NCI-H2171 (cell line): ENCODE data around the gene LRSAM1.
"Not testable (repeated sequence)": the region's sequence is repeated elsewhere in the genome, so short reads cannot be mapped to it uniquely, and the experiment has no call there.

ENCODE experiments used
- DNase-seq: peaks from one replicate; lab custom pipeline; 2025; lab: John Stamatoyannopoulos, UW

The LRSAM1 gene

DNA sequence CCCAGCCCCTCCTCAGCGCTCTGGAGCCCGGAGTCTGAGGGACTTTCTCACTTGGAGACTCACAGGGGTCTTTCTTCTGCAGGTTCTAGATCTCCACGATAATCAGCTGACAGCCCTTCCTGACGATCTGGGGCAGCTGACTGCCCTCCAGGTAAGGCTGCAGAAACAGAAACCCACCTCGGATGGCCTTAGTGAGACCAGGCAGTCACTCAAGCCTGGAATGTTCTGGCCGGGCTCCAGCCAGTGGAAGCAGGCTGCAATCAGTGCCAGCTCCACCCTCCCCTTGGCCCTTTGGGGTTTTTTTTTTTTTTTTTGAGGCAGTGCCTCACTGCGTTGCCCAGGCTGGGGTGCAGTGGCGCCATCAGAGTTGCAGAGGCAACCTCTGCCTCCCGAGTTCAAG is 7.6 kb downstream of the LRSAM1 start:
- DNase-seq, result no peak

DNA sequence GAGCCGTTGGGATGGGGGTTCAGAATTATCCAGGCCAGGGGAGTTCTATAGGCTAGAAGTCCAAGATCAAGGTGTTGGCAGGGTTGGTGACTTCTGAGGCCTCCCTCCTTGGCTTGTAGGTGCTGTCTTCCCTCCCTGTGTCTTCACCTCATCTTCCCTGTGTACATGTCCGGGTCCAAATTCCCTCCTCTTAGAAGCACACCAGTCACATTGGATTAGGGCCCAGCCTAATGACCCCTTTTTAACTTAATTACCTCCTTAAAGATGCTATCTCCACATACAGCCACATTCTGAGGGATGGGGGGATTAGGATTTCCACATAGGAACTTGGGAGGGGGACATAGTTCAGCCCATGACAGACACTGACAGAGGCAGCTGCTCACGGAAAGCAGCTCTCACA is 12.1 kb downstream of the LRSAM1 start:
- no peak for DNase-seq

DNA sequence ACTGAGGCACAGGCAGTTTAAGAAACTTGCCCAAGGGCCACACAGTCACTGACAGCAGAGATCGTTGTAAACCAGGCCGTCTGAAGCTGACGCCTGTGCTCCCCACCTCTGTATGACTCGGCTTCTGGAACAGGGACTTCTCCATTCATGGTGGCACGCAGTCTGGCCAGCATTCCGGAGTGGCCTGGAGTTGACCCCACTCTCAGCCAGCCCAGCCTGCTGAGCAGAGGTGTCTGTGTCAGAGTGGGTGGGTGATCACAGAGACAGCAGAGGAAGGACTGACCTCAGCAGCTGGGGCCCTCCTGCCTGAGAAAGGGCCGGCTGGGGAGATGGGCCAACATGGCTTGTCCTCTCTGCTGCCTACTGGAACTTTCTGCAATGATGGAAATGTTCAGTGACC is 12.6 kb downstream of the LRSAM1 start:
- DNase-seq, result no peak

DNA sequence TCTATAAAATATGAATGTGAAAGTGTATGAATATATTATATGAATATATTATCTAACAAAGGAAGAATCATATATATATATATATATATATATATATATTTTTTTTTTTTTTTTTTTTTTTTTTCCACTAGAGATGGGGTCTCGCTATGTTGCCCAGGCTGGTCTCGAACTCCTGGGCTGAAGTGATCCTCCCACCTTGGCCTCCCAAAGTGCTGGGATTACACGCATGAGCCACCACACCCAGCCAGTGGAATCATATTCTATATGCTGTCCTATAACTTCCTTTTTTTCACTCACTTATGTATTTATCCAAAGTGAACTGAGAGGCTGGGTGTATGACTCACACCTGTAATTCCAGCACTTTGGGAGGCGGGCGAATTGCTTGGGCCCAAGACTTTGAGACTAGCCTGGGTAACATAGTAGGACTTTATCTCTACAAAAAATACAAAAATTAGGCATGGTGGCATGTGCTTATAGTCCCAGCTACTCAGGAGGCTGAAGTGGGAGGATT is 15.2 kb downstream of the LRSAM1 start:
- DNase-seq, result not testable (repeated sequence)

DNA sequence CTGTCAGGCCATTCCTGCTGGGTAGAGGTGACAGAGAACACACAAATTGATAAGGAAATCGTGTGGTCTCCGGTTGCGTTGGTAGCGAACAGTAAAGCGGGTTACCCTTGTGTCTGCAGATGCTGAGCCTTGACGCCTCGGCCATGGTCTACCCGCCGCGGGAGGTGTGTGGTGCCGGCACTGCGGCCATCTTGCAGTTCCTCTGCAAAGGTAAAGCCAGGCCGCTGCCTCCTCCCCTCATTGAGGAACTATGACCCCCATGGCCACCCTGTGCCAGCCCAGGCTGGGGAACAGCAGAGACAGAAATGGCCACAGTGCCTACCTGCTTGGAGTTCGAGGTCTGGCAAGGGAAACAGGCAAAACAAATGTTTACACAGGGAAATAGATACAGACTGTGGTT is 16.3 kb downstream of the LRSAM1 start:
- DNase-seq, result no peak

DNA sequence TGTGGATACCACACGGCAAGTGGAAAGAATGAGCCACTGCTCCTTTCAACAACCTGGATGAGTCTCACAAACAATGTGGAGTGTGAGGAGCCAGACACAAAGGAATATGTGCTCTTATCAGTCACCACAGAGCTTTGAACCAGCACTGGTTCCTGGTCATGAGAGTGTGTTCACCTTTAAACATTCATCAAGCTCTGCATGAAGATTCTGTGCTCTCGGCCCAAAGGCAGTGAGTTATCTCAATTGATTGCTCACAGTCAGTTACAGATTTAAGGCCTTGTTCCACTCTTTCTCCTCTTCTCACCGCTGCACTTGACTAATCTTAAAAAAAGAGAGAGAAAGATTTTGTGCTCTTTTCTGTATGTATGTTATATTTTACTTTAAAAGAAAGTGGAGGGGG is 19.4 kb downstream of the LRSAM1 start:
- no peak for DNase-seq

DNA sequence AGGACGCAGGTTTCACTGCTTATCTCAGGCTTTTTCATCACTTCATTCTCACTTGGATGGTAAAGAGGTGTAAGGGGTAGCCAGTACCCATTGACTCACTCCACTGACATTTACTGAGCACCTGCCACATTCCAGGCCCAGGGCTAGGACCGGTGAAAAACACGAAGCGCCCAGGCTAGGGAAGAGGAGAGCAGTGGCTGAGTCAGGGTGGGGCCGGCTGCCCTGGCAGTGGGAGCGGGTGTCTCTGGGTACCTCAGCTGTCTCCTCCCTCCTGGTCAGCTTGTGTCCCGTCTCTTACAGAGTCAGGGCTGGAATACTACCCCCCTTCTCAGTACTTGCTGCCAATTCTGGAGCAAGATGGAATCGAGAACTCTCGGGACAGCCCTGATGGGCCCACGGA is 22.2 kb downstream of the LRSAM1 start:
- no peak for DNase-seq

DNA sequence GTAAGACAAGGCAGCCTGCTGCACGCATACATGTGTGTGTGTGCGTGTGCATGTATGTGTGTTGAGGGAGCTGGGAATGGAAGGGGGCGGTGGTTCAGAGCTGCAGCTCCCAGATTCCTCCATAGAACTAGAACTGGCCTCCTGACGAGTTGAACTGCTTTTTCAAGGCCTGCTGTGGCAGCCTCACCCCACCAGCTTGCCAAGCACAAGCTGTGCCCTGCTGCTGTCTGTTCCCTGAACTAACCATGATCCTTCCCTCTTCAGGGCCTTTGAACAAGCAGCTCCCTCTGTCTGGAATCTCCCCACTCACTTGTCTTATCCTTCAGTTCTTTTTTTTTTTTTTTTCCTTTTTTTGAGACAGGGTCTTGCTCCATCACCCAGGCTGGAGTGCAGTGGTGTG is 22.6 kb downstream of the LRSAM1 start:
- DNase-seq, result no peak

DNA sequence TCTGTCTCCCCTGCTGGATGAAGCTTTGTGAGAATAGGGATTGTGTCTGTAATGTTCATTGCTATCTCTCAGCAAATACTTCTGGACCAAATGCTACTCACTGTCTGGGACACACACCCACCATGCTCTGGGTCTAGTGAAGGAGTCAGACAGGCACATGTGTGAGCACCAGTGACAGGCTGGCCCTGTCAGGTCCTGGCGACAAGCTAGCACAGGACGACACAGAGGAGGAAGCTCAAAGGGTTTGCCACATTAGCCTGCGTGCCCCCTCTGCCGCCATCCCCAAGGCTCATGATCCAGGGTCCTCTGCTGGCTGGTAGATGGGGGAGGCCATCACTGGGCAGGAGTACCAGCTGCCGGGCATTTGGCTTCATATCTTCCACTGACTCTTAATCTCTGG is 23.3 kb downstream of the LRSAM1 start:
- DNase-seq, result no peak

DNA sequence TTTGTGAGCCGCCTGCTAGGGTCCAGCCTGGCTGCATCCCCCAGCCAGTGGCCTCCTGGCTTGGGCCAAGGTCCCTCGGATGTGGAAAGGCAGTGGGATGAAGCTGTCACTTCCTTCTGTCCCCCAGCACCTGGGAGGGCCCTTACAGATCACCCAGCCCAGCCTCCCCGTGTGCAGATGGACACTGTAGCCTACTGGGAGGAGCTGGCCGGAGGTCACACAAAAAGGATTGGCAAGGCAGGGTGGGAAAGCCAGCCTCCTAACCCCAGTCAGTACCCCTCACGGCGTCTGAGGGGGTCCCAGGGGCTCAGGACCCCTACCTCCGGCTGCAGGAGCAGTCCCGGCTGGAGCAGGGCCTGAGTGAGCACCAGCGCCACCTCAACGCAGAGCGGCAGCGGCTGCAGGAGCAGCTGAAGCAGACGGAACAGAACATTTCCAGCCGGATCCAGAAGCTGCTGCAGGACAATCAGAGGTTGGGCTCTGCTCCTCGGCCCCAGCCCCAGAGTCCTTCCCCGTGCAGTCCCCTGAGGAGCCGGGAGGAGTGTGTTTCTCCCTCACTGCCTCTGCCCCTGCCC is 28.3 kb downstream of the LRSAM1 start:
- DNase-seq, result no peak

DNA sequence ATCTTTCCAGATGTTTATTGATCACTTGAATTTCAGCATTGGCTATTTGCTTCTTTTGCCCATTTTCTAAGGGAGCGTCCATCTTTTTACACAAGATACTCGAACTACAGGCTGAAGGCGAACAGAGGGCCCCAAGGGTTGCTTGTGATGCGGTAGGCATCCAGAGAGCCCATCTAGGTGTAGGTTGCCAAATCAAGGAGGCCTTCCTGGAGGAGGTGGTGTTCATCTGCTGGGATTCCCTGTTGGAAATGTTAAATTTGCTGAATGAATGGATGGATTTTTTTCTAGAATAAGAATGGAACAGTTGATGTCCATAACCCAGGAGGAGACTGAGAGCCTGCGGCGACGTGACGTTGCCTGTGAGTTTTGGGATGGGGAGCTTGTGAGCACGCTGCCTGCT is 31.4 kb downstream of the LRSAM1 start:
- DNase-seq, result no peak

DNA sequence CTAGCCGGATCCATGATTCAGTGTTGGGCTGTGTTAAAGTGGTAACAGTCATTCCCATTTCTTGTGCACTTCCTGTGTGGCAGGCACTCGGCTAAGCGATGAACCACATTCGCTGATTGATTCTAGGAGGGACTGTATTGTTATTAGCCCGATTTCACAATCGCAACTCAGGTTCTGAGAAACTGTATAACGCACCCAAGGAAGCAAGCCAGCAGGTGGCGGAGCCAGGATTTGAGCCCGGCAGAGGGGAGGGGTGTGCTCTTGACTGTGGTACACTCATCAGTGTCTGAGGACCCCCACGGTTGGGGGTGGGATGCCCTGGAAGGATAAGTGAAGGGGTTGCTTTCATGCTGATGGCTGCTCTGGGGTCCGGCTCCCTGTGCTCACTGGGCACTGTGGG is 34.7 kb downstream of the LRSAM1 start:
- no peak for DNase-seq

DNA sequence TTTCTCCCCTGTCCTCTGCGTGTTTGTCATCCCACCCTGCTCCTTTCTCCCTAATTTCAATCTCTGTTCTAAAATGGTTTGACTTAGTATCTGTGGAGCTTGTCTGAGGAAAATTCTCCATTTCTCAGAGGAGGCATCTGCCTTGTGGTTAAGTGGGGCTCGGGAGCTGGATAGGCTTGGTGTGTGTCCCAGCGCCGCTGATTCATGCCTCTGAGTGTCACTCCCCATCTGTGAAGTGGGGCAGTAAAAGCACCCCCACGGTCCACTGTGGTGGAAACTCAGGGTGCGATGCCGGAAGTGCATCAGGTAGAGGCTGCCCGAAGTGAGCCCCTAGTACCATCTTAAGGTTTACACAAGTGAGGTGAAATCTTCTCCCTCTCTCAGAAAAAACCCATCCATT is 37.6 kb downstream of the LRSAM1 start:
- DNase-seq, result no peak

DNA sequence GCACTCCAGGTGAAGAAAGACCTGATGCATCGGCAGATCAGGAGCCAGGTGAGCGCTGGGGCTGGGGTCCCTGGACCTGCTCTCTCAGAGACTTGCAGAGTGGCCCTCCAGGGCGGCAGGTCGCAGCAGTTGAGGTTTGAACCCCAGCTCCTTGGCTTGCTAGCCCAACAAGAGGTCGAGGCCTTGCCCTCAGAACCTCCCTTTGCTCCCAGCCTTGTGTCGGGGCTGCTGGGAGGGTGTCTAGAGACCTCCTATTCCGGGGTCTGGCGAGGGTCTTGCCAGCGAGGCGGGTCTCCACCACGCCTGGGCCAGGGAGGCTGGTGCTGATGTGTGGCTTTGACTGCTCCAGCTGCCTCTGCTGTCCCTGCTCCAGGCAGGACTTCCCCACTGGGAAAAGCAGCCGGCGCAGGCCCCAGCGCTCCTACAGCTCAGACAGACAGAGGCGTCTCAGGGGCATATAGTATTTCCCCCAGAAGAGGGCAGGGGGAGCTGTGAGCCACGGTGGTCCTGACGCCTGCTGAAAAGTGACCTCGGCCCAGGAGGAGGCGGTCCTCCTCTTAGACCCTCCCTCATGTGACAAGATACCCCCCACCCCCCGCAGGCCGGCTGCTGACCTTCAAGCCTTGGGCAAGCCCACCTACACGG is 38.3 kb downstream of the LRSAM1 start:
- peak; percentile 52 for DNase-seq

DNA sequence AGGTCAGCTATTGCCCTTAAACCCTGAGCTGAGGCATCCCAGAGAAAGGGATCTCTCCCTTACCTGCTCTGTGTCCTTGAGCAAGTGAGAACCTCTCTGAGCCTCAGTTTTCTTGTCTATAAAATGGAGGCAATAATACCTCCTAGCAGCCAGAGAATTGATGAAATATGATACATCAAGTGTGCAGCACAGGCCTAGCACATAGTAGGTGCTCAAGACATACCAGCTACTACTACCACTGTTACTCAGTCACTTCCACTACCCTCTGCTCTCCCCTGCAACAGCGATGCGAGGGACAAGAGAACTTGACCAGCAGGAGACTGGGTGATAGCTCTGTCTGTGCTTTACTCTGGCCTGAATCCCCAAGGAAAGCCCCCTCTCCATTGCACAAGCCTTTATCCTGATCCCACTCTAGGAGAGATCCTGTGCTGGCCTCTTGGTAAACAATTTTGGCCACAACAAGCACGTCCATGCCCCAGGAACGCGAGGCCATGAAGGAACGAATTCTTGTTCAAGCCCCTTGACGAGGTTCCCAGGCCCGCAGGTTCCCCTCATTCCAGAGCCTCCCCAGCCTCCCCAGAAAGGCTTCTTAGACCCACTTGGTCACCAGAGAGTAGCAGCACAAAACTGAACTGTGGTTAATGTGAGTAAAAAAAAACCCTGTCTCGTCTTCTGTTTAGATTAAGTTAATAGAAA is 39.4 kb downstream of the LRSAM1 start:
- no peak for DNase-seq

DNA sequence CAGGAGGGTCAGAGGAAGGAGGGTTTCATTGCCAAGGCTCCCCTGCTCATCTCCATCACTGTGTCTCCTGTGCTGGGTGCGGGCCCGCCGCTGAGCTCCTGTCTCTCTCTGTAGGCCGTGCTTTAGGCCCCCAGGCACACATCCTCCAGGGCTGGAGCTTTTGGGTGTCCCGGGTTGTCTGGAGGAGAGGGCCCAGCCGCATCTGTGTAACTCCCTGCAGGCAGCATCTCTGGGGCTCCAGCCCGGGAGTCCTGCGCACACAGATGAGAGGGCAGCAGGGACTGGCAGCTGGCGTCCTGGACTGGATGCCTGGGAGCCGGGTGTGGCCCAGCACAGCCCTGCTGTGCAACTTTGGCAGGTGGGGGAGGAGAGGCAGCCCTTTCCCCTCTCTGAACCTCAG is 40.2 kb downstream of the LRSAM1 start:
- DNase-seq, result peak; percentile 65

DNA sequence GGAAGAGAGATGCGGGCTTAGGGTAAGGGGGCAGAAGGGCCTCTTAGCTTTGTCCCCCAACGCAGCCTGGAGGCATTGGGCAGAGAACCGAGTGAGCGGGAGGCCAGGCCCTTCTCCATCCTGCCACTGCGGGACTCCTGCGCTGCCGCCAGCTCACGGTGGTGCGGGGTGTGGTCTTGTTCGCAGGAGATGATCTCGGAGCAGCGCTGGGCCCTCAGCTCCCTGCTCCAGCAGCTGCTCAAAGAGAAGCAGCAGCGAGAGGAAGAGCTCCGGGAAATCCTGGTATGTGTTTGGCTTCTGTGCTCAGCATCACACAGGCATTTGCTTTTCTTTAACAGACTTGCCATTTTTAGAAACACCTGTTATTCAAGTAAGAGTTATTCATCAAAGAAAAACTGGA is 41.3 kb downstream of the LRSAM1 start:
- DNase-seq, result no peak

DNA sequence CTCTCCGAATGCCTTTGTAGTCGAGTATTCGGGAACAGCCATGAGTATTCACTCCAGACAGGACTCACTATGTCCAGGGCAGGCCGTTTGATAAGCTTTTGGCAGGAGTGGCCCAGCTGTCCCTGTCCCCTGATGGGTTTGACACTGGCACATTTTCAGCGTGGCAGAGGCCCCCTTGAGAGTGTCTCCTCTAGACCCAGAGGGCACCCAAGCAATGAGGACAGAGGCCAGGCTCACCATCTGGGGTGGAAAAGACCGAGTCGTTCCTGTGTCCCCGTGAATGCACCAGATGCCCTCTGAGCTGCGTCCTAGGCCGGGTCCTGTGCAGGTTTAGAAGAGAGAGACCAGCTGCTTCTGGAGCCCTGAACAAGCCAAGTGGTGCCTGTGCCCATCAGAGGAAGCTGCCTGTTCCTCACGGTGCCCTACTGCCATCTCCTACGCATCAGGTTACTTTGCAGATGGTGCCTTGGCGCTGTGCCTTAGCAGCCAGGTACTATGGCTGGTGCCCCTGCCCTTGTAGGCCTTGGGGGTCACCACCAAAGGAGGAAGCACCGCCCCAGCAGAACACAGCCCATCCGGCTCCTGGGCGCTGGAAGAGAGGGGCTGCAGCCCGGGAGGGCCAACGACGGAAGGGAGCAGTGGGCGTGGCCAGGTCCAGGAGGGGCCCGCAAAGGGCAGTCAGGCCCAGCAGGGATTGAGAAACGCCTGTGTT is 42.4 kb downstream of the LRSAM1 start:
- DNase-seq, result peak; percentile 85

DNA sequence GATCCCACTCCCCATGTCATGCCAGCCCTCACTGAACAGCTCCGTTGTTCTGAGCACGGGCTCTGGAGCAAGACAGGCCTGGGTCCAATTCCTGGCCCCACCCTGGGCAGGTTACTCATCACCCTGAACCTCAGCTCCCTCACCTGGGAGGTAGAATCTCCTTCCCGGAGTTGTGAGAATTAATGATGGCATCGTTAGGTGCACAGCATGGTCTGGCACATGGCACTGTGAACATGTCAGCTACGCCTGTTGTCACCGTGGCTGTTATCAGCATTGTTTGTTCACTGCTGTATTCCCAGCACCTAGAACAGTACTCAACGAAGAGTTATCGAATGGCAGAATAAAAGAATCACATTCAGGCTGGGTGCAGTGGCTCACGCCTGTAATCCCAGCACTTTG is 43.0 kb downstream of the LRSAM1 start:
- DNase-seq, result no peak

DNA sequence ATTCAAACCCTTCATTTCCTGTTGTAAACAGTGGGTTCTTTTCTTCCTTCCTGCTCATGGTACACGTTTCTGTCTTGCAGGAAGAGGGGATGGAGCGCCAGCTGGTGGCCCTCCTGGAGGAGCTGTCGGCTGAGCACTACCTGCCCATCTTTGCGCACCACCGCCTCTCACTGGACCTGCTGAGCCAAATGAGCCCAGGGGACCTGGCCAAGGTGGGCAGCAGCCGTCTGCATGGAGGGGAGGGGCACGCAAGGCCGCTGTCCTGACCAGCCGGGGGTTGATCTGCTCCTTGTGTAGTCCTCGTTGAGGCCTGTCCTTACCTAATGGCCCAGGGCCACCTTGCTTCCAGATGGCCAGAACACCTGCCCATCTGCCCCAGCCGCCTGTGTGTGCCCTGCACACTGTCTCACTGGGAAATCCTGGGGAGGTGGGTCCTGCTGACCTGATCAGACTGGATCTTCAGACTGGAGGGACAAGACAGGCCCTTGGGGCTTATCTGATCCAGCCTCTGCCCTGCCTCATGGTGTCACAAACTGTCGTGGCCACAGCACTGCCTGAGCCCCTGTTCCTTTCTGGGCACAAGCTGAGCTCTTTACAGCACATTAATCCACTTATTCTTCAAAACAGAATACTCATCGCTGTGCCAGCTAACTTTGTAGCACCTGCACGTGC is 44.7 kb downstream of the LRSAM1 start:
- DNase-seq, result peak; percentile 17

DNA sequence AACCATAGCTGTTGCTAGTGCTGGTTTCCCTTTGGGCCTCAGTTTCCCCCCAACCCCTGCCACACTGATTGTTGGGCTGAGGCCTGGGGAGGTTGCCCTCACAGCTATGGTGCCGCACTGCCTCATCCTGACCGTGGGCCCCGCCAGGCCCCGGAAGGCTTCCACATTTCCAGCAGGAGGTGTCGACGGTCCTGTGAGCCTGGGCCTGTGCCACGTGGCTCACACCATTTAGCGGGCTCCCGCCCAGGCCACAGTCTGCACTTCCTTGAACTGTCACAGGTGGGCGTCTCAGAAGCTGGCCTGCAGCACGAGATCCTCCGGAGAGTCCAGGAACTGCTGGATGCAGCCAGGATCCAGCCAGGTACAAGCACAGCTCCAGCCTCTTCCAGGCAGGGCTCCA is 45.7 kb downstream of the LRSAM1 start:
- no peak for DNase-seq

DNA sequence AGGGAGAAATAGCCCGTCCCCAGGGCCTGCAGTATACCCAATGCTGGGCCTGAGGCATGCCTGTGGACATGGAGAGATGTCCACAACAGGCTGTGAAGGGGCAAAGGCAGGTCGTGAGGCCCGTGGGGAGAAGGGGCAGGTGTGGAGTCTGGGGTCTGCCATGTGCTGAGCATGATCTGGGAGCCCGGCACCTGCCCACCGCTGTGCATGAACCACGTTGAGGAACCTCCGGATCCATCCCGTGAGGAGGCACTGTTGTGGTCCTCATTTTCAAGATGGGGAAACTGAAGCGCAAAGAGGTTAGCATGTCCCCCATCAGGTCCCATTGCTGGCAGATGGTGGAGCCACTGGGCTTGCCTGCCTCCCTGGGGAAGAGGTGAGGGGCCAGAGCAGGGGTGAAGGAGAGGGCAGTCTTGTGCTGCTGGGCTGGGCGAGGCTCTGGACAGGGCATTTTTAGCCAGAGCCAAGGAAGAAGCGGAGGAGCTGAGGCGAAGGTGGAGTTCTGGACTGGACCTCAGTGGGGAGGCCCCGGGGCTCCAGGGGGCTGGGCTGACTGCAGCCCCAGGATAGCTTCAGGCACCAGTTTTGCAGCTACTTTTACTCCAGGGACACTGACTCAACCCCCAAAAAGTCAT is 46.5 kb downstream of the LRSAM1 start:
- DNase-seq, result no peak
